T-cell (primary cell): ENCODE results near the gene LINGO1. TPM values are rescaled to one million over a fixed set of nuclear protein-coding genes. Genes with fewer than 3 reads are reported as not detected.

Experiments
- ATAC-seq, 4 experiments: fragments of 200-7000 bp in 3 of 4; fragments of 150-1000 bp in 1 of 4; cut with Tn5 transposase; replicated peaks in 1 of 4; 1 replicate in 3 of 4; 2 replicates in 1 of 4; pipeline ENCODE4 v1.10.0; 2021; ENCODE audit warnings: moderate library complexity in 3 of 4, mild to moderate bottlenecking in 2 of 4, moderate number of reproducible peaks in 1 of 4
- CTCF ChIA-PET, 2 donors: fragments of 300-600 bp; sonication (Branson Sonifier 250); formaldehyde crosslinking; loops; one replicate each; lab custom pipeline; 2022; ENCODE audit warnings: antibody characterized with exemption in 2 of 2; lab: Charles Lee
- POLR2A ChIA-PET, 2 donors: fragments of 300-600 bp; sonication (Branson Sonifier 250); formaldehyde crosslinking; loops; one replicate each; lab custom pipeline; 2022; ENCODE audit warnings: antibody characterized with exemption in 2 of 2; lab: Charles Lee
- DNase-seq, 35 experiments: peaks; one replicate each; pipeline versions ENCODE4 v3.0.0 to v3.0.0-alpha.2; 2013 to 2023
- H3K27ac ChIP-seq: one replicate; pipeline ENCODE4 v1.5.1; 2013; ENCODE audit warnings: low read length
- H3K27me3 ChIP-seq, 2 experiments: replicated peaks in 1 of 2; 1 replicate in 1 of 2; 2 replicates in 1 of 2; pipeline versions ENCODE4 v1.6.1 to v1.7.0; 2013; ENCODE audit warnings: low read length in 1 of 2, mixed read lengths in 1 of 2; ENCODE audit not compliant: control insufficient read depth in 2 of 2, insufficient read depth in 2 of 2; ENCODE audit errors: extremely low read depth in 1 of 2
- H3K36me3 ChIP-seq, 2 donors: 1 replicate in 1 of 2; 2 replicates in 1 of 2; pipeline versions ENCODE4 v1.6.1 to v1.7.0; 2013; ENCODE audit warnings: low read length in 1 of 2; ENCODE audit not compliant: control insufficient read depth in 2 of 2, insufficient read depth in 1 of 2; ENCODE audit errors: extremely low read depth in 1 of 2
- H3K4me1 ChIP-seq, 2 experiments: 1 replicate in 1 of 2; 2 replicates in 1 of 2; pipeline versions ENCODE4 v1.6.1 to v1.7.0; 2013; ENCODE audit warnings: low read length in 2 of 2, mixed read lengths in 1 of 2; ENCODE audit not compliant: insufficient read depth in 2 of 2, control insufficient read depth in 1 of 2; ENCODE audit errors: extremely low read depth in 1 of 2
- H3K4me3 ChIP-seq, 2 donors: 1 replicate in 1 of 2; 2 replicates in 1 of 2; pipeline versions ENCODE4 v1.5.1 to v1.7.0; 2013; ENCODE audit warnings: mild to moderate bottlenecking in 2 of 2, low read length in 1 of 2, moderate library complexity in 1 of 2; ENCODE audit not compliant: control insufficient read depth in 1 of 2; ENCODE audit errors: extremely low read depth in 1 of 2
- H3K9me3 ChIP-seq: 2 replicates; pipeline ENCODE4 v1.7.0; 2013
- H3K27ac Mint-ChIP-seq, 2 donors: one replicate each; pipeline ENCODE4 v1.8.0; 2020 to 2021; ENCODE audit warnings: mild to moderate bottlenecking in 2 of 2, mixed read lengths in 2 of 2
- H3K27me3 Mint-ChIP-seq, 2 donors: one replicate each; pipeline ENCODE4 v1.8.0; 2021 to 2022; ENCODE audit warnings: mixed read lengths in 2 of 2
- H3K36me3 Mint-ChIP-seq: one replicate; pipeline ENCODE4 v1.8.0; 2021; ENCODE audit warnings: mixed read lengths
- H3K4me1 Mint-ChIP-seq, 3 donors: one replicate each; pipeline ENCODE4 v1.8.0; 2020 to 2022; ENCODE audit warnings: mixed read lengths in 3 of 3, mild to moderate bottlenecking in 1 of 3
- H3K4me3 Mint-ChIP-seq, 3 donors: one replicate each; pipeline ENCODE4 v1.8.0; 2020 to 2022; ENCODE audit warnings: mild to moderate bottlenecking in 3 of 3, mixed read lengths in 3 of 3, moderate library complexity in 3 of 3
- H3K9me3 Mint-ChIP-seq, 3 donors: one replicate each; pipeline ENCODE4 v1.8.0; 2020 to 2022; ENCODE audit warnings: mixed read lengths in 3 of 3
- WGBS: methylation state at CpG from one replicate; pipeline ENCODE4 v1.1.5; 2013; ENCODE audit warnings: missing lambda C conversion rate; ENCODE audit not compliant: insufficient coverage; 5-methylcytosine and 5-hydroxymethylcytosine counted together
- total RNA-seq, 35 experiments: library from RNA in 6 of 35; stranded (reverse) in 6 of 35; fragments of 120-200 nt in 1 of 35; gene quantifications; one replicate each; pipeline versions ENCODE4 v1.2.1 to v1.2.4 and lab custom pipeline; 2013 to 2026

LINGO1 gene
- total RNA-seq, 5 donors from 2014 or later (not counting 1 experiment from before 2014, with no cell fraction given) = 0.09 to 0.19 TPM; not detected in 3

DNA sequence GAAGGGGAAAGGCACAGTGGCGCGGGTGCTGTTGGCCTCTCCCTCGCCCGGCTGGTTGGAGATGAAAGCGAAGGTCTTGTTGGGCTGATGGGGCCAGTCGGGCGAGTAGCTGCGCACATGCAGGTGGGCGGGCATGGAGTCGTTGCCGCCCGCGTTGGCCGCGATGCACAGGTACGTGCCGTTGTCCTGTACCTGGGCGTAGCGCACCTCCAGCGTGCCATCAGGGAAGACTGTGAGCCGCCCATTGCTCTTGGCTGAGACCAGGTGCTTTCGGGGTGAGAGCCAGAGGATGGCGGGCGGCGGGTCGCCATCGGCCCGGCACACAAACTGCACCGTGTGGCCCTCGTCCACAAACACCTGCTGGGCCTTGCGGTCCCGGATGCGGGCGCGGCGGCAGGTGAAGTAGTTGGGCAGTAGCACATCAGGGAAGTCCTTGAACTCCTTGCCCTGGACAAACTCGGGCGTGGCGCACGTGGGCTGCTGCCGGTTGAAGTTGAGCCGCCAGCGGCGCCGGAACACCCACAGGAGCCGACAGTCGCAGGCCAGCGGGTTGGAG lies 18.4 kb downstream of the LINGO1 start:
- ChIA-PET CTCF (no interaction called here), POLR2A (no interaction called here)

DNA sequence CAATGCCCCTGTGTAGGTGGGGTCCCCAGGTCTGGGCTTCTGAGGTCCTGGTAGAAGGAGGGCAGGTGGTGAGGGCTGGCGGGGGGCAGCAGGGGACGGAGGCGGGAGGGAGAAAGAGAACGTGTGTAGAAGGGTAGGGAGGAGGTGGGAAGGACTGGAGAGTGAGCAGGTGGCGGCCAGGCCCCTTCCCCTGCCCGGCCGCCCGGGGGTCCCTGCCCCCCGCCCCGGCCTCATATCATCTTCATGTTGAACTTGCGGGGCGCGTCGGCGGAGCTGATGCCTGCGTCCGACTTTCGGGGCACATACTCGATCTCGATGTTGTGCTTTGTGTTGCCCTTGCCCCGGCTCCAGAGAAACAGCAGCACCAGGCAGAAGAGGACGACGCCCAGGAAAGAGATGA lies 18.9 kb downstream of the LINGO1 start:
- no peak for ATAC-seq
- Mint-ChIP-seq H3K27ac (no peak overlapping the region), H3K36me3 (no peaks in the 10 kb centered on the region), H3K4me3 (no peak overlapping the region), H3K4me1 (no peaks in the 10 kb centered on the region), H3K27me3 (peaks cover 0 to 4% of the 10 kb centered on the region in 2 donors), H3K9me3 (no peaks in the 10 kb centered on the region)
- Histone ChIP-seq H3K27me3 (peaks cover 0 to 22% of the 10 kb centered on the region in 2 experiments), H3K36me3 (no peaks in the 10 kb centered on the region), H3K27ac (no peak overlapping the region), H3K4me1 (no peaks in the 10 kb centered on the region), H3K9me3 (no peaks in the 10 kb centered on the region), H3K4me3 (no peak overlapping the region)
- DNase-seq = no peak
- 96% methylated on average over 12 of the region's 23 CpGs for WGBS
- ChIA-PET POLR2A (no interaction called here), CTCF (interaction anchor here in 1 of 2 donors (0.6 kb wide), 1 partner anchor 1159 kb away, joined by 5 read pairs; no protein-coding TSS in a partner anchor)

More for the DNA sequence above, 18.4 kb downstream of the LINGO1 start:
- Histone ChIP-seq H3K9me3 (no peaks in the 10 kb centered on the region), H3K27ac (no peak overlapping the region), H3K4me1 (no peaks in the 10 kb centered on the region), H3K4me3 (no peak overlapping the region), H3K27me3 (peaks cover 0 to 22% of the 10 kb centered on the region in 2 experiments), H3K36me3 (no peaks in the 10 kb centered on the region)
- DNase-seq (no peak), ATAC-seq (no peak)
- Mint-ChIP-seq H3K4me1 (no peaks in the 10 kb centered on the region), H3K27me3 (peaks cover 0 to 4% of the 10 kb centered on the region in 2 donors), H3K9me3 (no peaks in the 10 kb centered on the region), H3K27ac (no peak overlapping the region), H3K36me3 (no peaks in the 10 kb centered on the region), H3K4me3 (no peak overlapping the region)
- 95% methylated on average over 48 of the region's 48 CpGs for WGBS

DNA sequence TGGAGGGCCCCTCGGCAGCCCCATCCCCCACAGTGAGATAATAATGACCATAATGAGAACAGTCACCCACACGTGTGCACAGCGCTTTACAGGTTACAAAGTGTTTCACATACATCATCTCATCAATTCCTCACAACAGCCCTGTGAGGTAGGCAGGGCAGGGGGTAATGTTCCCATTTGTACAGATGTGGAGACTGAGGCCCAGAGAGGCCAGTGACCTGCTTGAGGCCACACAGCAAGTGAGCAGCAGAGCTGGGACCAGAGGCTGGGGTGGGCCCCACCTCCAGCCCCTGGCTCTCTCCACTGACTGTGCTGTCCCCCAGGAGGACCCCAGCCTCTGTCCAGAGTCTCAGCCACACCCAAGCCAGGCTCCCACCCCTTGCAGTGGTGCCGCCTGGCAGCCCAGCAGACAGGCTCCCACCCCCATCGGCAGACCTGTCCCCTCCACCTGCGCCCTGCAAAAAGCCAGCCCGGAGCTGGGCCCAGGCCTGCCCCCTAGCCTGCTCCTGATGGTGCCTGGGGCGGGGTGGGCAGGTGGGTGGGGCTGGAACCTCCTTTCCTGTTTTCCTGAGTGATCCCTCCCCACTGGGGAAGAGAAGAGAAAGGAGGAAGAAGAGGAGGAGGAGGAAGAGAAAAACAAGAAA lies 19.6 kb downstream of the LINGO1 start:
- peaks cover 0 to 20% of the 10 kb centered on the region in 2 experiments for H3K27me3 ChIP-seq
- no peak overlapping the region for H3K4me3 Mint-ChIP-seq
- no peaks in the 10 kb centered on the region for H3K9me3 Mint-ChIP-seq
- no CpG with 5 or more reads among the region's 8 CpGs for WGBS
- H3K4me1 ChIP-seq = no peaks in the 10 kb centered on the region
- no peak overlapping the region for H3K4me3 ChIP-seq
- CTCF ChIA-PET = interaction anchor here in 1 of 2 donors (0.6 kb wide), 1 partner anchor 1158 kb away, joined by 5 read pairs; no protein-coding TSS in a partner anchor
- H3K36me3 ChIP-seq = no peaks in the 10 kb centered on the region
- ATAC-seq (no peak), DNase-seq (no peak)
- H3K27ac ChIP-seq = no peak overlapping the region
- H3K36me3 Mint-ChIP-seq = no peaks in the 10 kb centered on the region
- H3K27me3 Mint-ChIP-seq = peaks cover 0 to 2% of the 10 kb centered on the region in 2 donors
- H3K9me3 ChIP-seq = no peaks in the 10 kb centered on the region
- H3K4me1 Mint-ChIP-seq = no peaks in the 10 kb centered on the region
- H3K27ac Mint-ChIP-seq = no peak overlapping the region
- POLR2A ChIA-PET = no interaction called here

DNA sequence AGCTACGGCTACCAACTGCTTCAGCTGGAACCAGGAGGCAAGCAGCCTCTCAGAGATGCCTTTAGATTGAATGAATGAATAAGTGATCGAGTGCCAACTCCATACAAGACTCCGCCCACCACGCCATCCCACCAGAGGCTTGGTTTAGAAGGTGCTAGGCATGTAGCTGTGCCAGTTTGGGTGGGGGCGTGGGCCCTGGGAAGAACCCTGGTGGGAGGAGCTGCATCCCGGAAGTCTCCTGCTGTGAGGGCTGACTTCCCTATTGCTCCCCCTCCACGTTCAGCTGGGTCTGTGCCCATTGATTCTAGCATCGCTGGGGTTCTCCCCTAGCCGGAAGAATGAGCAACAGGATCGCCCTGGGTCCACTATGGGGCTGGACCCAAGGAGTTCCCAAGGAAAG lies 20.9 kb downstream of the LINGO1 start:
- Mint-ChIP-seq H3K4me1 (no peaks in the 10 kb centered on the region), H3K36me3 (no peaks in the 10 kb centered on the region), H3K9me3 (no peaks in the 10 kb centered on the region), H3K4me3 (no peak overlapping the region), H3K27ac (no peak overlapping the region), H3K27me3 (peaks cover 0 to 2% of the 10 kb centered on the region in 2 donors)
- DNase-seq = no peak
- no peak overlapping the region for H3K27ac ChIP-seq
- WGBS = 30% methylated on average over 4 of the region's 10 CpGs
- H3K4me3 ChIP-seq = no peak overlapping the region
- ATAC-seq = no peak
- POLR2A ChIA-PET = interaction anchor here in 1 of 2 donors (0.6 kb wide), 1 partner anchor 1811 kb away, joined by 3 read pairs; no protein-coding TSS in a partner anchor
- H3K4me1 ChIP-seq = no peaks in the 10 kb centered on the region
- H3K27me3 ChIP-seq = peaks cover 0 to 15% of the 10 kb centered on the region in 2 experiments
- CTCF ChIA-PET = no interaction called here
- H3K9me3 ChIP-seq = no peaks in the 10 kb centered on the region
- no peaks in the 10 kb centered on the region for H3K36me3 ChIP-seq

DNA sequence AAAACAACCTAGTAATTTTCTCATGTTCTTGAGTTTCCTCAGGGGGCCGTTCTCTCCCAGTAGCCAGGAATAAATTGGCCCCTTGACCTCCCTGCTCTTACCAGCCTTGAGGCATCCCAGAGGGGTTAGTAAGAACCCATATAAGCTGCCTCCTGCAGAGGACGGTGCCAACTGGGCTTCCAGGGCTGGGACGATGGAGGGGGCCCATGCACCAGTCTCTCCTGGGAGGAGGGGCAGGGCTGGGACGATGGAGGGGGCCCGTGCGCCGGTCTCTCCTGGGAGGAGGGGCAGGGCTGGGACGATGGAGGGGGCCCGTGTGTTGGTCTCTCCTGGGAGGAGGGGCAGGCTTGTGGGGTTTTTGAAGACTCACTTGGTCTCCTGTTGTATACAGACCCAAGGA lies 22.0 kb downstream of the LINGO1 start:
- ATAC-seq (no peak), DNase-seq (no peak)
- 86% methylated on average over 4 of the region's 9 CpGs for WGBS
- no peaks in the 10 kb centered on the region for H3K36me3 ChIP-seq
- no peak overlapping the region for H3K4me3 Mint-ChIP-seq
- peaks cover 0 to 4% of the 10 kb centered on the region in 2 donors for H3K27me3 Mint-ChIP-seq
- H3K4me1 Mint-ChIP-seq = no peaks in the 10 kb centered on the region
- H3K27me3 ChIP-seq = peaks cover 0 to 21% of the 10 kb centered on the region in 2 experiments
- no peaks in the 10 kb centered on the region for H3K9me3 Mint-ChIP-seq
- ChIA-PET CTCF (no interaction called here), POLR2A (no interaction called here)
- no peak overlapping the region for H3K27ac Mint-ChIP-seq
- H3K27ac ChIP-seq = no peak overlapping the region
- no peaks in the 10 kb centered on the region for H3K4me1 ChIP-seq
- no peaks in the 10 kb centered on the region for H3K9me3 ChIP-seq
- no peak overlapping the region for H3K4me3 ChIP-seq
- H3K36me3 Mint-ChIP-seq = no peaks in the 10 kb centered on the region

DNA sequence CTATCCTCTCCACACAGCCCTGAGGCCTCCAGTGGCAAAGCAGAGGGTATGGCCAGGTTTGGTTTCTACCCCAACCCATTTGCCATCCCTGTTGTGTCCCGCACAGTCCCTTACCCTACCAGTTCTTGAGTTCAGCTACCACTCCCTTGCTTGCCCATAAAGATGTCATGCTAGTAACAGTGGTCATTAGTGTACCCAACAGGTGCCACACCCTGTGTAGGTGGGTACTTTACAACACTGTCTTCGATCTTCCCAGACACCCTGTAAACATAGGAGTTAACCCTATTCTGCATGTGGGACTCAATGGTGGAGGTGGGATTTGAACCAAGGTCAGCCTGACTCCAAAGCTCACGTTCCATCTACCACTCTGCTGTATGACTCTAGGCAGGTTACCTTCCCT lies 23.2 kb downstream of the LINGO1 start:
- Mint-ChIP-seq H3K4me3 (no peak overlapping the region), H3K27ac (no peak overlapping the region), H3K4me1 (peaks cover 5 to 6% (median 5%) of the 10 kb centered on the region in 3 donors), H3K36me3 (no peaks in the 10 kb centered on the region), H3K9me3 (no peaks in the 10 kb centered on the region), H3K27me3 (peaks cover 5 to 15% of the 10 kb centered on the region in 2 donors)
- H3K9me3 ChIP-seq = no peaks in the 10 kb centered on the region
- ATAC-seq (no peak), DNase-seq (no peak)
- H3K4me3 ChIP-seq = no peak overlapping the region
- H3K27ac ChIP-seq = no peak overlapping the region
- POLR2A ChIA-PET = no interaction called here
- CTCF ChIA-PET = no interaction called here
- no peaks in the 10 kb centered on the region for H3K4me1 ChIP-seq
- peaks cover 0 to 31% of the 10 kb centered on the region in 2 experiments for H3K27me3 ChIP-seq
- H3K36me3 ChIP-seq = no peaks in the 10 kb centered on the region
- WGBS = no CpG with 5 or more reads among the region's 3 CpGs
